Mucosa of gallbladder (tissue), 1 donor: ENCODE measurements around the gene TTYH2. TPM values are rescaled to one million over a fixed set of nuclear protein-coding genes. Genes with fewer than 3 reads are reported as not detected.
"Not testable (repeated sequence)": the region's sequence is repeated elsewhere in the genome, so short reads cannot be mapped to it uniquely, and the experiment has no call there.

Source experiments
- DNase-seq: peaks from one replicate; pipeline ENCODE4 v3.0.0-alpha.2; 2020; ENCODE audit warnings: low spot score
- total RNA-seq: library from RNA; stranded (reverse); gene quantifications from one replicate; pipeline ENCODE4 v1.2.1, GENCODE V29; 2021
- donor health status: DM: no; HTN: no; CAD: no.

Gene TTYH2
- total RNA-seq, 1 donor from 2014 or later: 6.9 TPM

DNA sequence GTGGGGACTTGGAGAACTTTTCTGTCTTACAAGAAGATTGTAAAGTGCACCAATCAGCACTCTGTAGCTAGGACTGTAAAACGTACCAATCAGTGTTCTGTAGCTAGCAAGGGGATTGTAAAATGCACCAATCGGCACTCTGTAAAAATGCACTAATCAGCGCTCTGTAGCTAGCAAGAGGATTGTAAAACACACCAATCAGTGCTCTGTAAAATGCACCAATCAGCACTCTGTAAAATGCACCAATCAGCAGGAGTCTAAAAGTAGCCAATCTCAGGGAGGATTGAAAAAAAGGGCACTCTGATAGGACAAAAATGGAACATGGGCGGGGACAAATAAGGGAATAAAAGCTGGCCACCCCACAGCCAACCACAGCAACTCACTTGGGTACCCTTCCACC lies 53.7 kb downstream of the TTYH2 start:
- not testable (repeated sequence) for DNase-seq

- no peak for DNase-seq
Observed at GRCh38 chr17:74267579-74267978, 54.2 kb downstream of the TTYH2 start.

GRCh38 chr17:74267987-74268499 lies 54.7 kb downstream of the TTYH2 start:
- no peak for DNase-seq

DNA sequence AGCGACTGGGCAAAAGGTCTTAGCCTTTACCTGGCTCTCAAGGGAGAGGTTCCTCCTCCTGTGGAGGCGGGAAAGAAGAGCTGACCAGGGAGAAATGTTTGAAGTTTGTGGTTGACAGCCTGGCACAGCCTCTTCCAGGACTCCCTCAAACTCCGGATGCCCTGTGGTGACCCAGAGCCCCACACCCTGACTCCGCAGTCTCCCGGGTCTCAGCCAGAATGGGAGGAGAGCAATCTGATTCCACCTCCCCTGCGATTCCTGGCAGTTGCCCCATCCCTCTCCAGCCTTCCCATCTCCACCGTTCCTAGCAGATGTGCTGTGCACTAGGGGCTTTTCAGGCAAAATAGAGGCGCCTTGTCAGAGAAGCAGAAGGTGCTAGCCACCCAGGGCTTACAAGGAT lies 55.2 kb downstream of the TTYH2 start:
- no peak for DNase-seq

- no peak for DNase-seq
Observed at GRCh38 chr17:74270333-74270732, 57.0 kb downstream of the TTYH2 start.

DNA sequence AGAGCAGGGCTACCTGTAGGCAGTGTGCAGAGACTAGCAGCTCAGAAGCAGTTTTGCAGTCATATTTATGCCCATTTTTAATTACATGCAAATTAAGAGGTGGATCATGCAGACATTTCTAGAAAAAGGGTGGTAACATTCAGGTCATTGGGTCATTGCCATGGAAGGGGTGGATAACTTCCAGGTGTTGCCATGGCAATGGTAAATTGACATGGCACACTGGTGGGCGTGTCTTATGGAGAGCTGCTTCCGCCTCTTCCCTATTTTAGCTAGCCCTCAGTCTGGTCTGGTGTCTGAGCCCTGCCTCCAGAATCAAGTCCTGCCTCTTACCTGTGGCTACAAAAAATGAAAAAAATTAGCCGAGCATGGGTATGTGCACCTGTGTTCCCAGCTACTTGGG lies 57.9 kb downstream of the TTYH2 start:
- DNase-seq: no peak

- no peak for DNase-seq
Observed at GRCh38 chr17:74271901-74272561, 58.7 kb downstream of the TTYH2 start.

GRCh38 chr17:74272731-74273201 lies 59.4 kb downstream of the TTYH2 start:
- DNase-seq: no peak

DNA sequence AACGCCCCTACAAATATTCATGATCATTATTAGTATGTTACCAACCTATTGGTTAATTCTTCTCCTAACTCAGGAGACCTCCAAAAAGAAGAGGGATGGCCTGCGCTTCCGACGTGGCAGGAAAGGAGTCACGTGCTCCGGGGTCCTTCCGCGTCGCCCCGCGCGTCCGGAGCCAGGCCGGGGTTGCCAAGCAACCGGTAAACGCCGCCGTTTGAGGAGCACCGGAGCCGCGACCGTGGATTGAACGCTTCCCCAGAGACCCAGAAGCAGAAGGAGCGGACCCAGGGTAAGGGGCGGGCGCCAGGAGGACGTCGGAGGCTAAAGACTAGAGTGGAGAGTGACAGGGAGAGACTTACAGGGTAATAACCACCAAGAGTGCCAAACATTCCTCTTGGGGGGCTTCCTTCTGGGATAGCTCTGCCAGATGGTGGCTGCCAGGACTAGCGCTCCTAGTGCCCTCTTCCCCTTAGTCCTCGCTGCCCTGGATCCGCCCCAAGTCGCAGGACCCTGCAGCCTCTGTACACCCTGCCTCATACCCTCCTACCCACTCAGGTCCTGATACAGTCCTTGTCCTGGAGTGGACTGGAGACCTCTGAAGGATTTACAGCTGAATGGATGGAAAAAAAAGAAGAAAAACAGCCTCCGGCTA lies 60.8 kb downstream of the TTYH2 start, which contains the start of gene DNAI2:
Gene DNAI2 (plus strand): TSS at position 175 of the 649 bp plus-strand sequence. CDS start 7,584 bp downstream, outside the sequence.
- DNase-seq: peak; percentile 20

DNA sequence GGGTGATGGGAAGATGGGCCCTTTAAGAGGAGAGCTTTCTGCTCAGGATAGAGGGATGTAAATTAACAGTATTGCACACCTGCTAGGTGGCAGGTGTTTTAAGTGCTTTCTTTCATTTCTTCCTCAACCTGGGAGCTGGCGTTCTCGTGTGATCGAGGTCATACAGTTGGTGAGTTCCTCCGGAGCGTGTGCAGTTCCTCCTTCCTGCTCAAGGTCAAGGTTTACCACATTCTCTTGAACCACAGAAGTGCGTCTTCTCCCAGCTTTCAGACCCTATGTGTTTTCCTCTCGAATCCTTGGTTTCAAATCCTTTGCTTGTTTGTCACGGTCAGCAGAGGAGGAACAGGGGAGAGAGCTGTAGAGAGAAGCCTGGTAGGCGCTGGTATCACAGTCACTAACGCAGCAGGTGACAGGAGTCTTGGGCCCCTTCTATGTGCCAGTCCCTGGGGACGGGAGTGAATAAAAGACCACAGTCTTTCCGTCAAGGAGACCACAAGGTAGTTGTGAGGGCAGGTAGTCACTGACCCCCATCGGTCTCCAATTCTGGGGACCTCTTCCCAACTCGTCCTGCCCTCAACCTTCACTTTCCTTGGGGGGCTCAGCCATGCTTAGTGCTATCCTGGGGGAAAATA lies 61.5 kb downstream of the TTYH2 start:
- DNase-seq: no peak

DNA sequence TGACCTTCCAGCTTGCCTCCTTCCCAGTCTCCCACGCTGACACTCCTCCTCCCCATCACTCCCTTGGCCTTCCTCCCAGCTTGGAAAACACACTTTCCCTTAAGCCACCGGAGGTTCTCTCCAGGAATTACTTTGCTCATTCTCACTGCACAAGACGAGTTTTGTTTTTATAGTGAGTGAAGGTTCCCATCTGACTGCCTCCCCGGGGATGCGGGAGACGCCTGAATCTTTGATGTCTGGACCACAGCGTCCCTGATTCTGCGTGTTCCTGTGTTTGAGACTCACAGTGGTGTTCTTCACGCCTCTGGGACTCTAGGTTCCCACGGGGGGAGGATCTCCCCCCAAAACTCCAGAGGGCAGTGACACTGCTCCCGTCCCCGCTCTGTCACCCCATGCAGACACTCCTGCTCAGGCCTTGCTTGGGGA lies 62.7 kb downstream of the TTYH2 start:
- peak; percentile 18 for DNase-seq

- DNase-seq: no peak
Observed at GRCh38 chr17:74276541-74277009, 63.2 kb downstream of the TTYH2 start.

DNA sequence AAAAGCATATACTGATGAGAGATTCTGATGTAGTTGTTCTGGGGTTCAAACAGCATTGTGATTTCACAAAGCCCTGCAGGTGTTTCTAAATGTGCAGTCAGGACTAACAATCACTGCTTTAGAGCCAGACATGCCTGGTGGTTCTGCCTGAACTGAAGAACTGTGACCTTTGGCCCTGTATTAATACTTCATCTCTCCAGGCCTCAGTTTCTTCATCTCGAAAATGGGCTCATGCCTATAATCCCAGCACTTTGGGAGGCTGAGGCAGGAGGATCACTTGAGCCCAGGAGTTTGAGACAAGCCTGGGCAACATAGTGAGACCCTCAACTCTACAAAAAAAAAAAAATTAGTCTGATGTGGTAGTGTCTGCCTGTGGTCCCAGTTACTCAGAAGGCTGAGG lies 64.6 kb downstream of the TTYH2 start:
- DNase-seq: no peak

- DNase-seq: not testable (repeated sequence)
Observed at GRCh38 chr17:74279617-74280016, 66.2 kb downstream of the TTYH2 start.

- DNase-seq: no peak
Observed at GRCh38 chr17:74280093-74280513, 66.7 kb downstream of the TTYH2 start.

GRCh38 chr17:74281799-74282198 lies 68.4 kb downstream of the TTYH2 start:
- no peak for DNase-seq

GRCh38 chr17:74282274-74282586 lies 68.9 kb downstream of the TTYH2 start:
- not testable (repeated sequence) for DNase-seq

DNA sequence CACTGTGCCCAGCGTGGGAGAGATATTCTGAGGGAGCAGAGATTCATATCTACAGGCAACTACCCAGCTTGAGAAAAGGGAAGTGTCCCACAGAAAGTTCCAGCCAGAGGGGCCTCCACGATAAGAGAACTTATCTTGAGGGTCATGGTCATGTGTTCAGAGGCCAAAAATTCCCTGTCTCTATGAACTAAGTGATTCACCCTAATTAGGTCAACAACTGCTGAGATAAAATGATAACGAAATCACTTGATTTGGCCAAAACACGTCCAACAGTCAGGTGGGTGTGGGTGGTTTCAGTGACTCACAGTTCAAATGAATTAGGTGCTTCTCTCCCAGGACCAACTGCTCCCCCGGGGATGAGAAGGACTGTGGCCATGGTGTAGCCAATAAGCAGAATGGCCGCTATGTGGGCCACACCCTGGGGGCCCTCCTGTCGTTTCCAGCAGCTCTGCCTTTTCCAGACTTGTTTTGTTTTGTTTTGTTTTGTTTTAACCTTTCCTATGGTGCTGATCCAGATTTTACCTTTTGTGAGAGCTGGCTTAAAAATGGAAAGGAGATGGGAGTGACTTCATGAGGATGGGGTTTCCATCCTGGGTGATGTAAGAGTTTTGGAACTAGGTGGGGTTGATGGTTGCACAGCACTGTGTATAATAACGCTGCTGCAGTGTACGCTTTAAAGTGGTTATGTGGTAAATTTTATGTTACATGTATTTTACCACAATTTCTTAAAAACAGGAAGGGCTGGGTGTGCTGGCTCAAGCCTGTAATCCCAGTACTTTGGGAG lies 69.4 kb downstream of the TTYH2 start:
- no peak for DNase-seq

- no peak for DNase-seq
Observed at GRCh38 chr17:74283371-74283673, 70.0 kb downstream of the TTYH2 start.

GRCh38 chr17:74287031-74287602 lies 73.7 kb downstream of the TTYH2 start:
- DNase-seq: no peak

DNA sequence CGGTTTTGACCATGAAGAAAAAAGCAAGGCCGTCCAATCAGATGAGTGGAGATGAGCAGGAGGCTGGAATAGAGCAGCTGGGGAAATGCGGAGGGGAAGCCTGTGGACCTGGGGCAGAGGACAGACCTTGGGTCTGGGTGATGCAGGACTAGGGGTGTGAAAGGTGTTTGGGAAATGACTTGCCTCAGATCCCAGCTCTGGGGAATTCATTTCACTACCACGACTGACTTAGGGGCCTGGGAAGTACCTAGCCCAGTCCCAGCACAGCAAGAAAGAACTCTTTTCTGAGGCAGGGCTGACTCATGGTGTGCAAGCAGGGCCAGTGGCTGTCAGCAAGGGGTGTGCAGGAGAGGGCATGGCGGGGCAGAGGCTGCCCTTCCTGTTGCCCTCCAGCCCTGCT lies 75.4 kb downstream of the TTYH2 start:
- DNase-seq: no peak

DNA sequence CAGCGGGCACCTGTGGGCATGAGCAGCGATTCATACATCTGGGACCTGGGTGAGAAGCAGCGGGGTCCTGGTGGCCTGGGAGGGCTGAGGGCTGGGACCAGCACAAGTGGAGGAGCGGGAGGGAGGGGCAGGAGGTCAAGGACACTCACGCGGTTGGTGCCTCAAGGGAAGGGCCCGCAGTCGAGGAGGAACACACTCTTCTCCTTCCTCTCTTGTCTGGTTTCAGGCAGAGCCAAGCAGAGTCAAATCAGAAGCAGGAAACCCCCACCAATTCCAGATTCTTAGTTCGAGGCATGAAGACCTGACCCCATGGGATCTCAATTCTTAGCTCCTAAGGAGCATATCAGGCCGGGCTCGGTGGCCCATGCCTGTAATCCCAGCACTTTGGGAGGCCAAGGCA lies 76.3 kb downstream of the TTYH2 start:
- no peak for DNase-seq
